ENCODE data around the gene SFSWAP. TPM values are rescaled to one million over a fixed set of nuclear protein-coding genes. Genes with fewer than 3 reads are reported as not detected.

The SFSWAP gene
- total RNA-seq, 1 donor from 2014 or later, result 18.2 TPM

- H3K36me3 ChIP-seq (ENCODE audit: control insufficient read depth, insufficient read depth, low read length), result no peaks in the 10 kb centered on the region
- H3K27me3 ChIP-seq (ENCODE audit: control insufficient read depth, insufficient read depth, low read length), result no peaks in the 10 kb centered on the region
- FAIRE-seq (no peak), DNase-seq (ENCODE audit: low read depth) (no peak)
- no peak overlapping the region for H3K4me3 ChIP-seq (ENCODE audit: low read depth, low read length)
- no peak for TF ChIP-seq CTCF (IDR thresholded peaks at IDR 0.05; ENCODE audit: insufficient read depth, low read length, severe bottlenecking)
These were observed 124.1 kb downstream of the SFSWAP start for GRCh38 chr12:131834798-131835615.

GRCh38 chr12:131835616-131836171, 124.8 kb downstream of the SFSWAP start:
- no peak for TF ChIP-seq CTCF (IDR thresholded peaks at IDR 0.05; ENCODE audit: insufficient read depth, low read length, severe bottlenecking)
- Histone ChIP-seq H3K27me3 (ENCODE audit: control insufficient read depth, insufficient read depth, low read length) (no peaks in the 10 kb centered on the region), H3K4me3 (ENCODE audit: low read depth, low read length) (no peak overlapping the region), H3K36me3 (ENCODE audit: control insufficient read depth, insufficient read depth, low read length) (no peaks in the 10 kb centered on the region)
- FAIRE-seq, result no peak
- DNase-seq (ENCODE audit: low read depth), result no peak

GRCh38 chr12:131836193-131836592, 125.3 kb downstream of the SFSWAP start:
- DNase-seq (ENCODE audit: low read depth) (no peak), FAIRE-seq (no peak)
- H3K27me3 ChIP-seq (ENCODE audit: control insufficient read depth, insufficient read depth, low read length), result no peaks in the 10 kb centered on the region
- TF ChIP-seq CTCF (IDR thresholded peaks at IDR 0.05; ENCODE audit: insufficient read depth, low read length, severe bottlenecking), result peak; percentile 36
- H3K36me3 ChIP-seq (ENCODE audit: control insufficient read depth, insufficient read depth, low read length), result no peaks in the 10 kb centered on the region
- H3K4me3 ChIP-seq (ENCODE audit: low read depth, low read length), result no peak overlapping the region

- DNase-seq (ENCODE audit: low read depth) (no peak), FAIRE-seq (no peak)
- peaks cover 2% of the 10 kb centered on the region for H3K36me3 ChIP-seq (ENCODE audit: control insufficient read depth, insufficient read depth, low read length)
- no peak for TF ChIP-seq CTCF (IDR thresholded peaks at IDR 0.05; ENCODE audit: insufficient read depth, low read length, severe bottlenecking)
- H3K4me3 ChIP-seq (ENCODE audit: low read depth, low read length), result no peak overlapping the region
- H3K27me3 ChIP-seq (ENCODE audit: control insufficient read depth, insufficient read depth, low read length), result no peaks in the 10 kb centered on the region
These were observed 126.0 kb downstream of the SFSWAP start for GRCh38 chr12:131836714-131837397.

GRCh38 chr12:131840643-131841416, 129.9 kb downstream of the SFSWAP start:
- DNase-seq (ENCODE audit: low read depth), result no peak
- no peak for FAIRE-seq
- TF ChIP-seq CTCF (IDR thresholded peaks at IDR 0.05; ENCODE audit: insufficient read depth, low read length, severe bottlenecking), result no peak
- H3K4me3 ChIP-seq (ENCODE audit: low read depth, low read length), result no peak overlapping the region
- peaks cover 5% of the 10 kb centered on the region for H3K36me3 ChIP-seq (ENCODE audit: control insufficient read depth, insufficient read depth, low read length)
- no peaks in the 10 kb centered on the region for H3K27me3 ChIP-seq (ENCODE audit: control insufficient read depth, insufficient read depth, low read length)
